H1 (cell line): Measurements from ENCODE around the gene PAN2. TPM values are rescaled to one million over a fixed set of nuclear protein-coding genes. Genes with fewer than 3 reads are reported as not detected.

Experiments used
- CTCF ChIA-PET: fragments of 300-600 bp; sonication (Branson Sonifier 250); formaldehyde crosslinking; loops from one replicate; lab custom pipeline; 2021; ENCODE audit not compliant: partially characterized antibody; lab: Charles Lee
- POLR2A ChIA-PET: fragments of 300-600 bp; sonication (Branson Sonifier 250); formaldehyde crosslinking; loops from one replicate; lab custom pipeline; 2021; ENCODE audit warnings: inconsistent platforms; ENCODE audit not compliant: partially characterized antibody; lab: Charles Lee
- DNase-seq, 2 experiments: peaks; one replicate each; pipeline versions ENCODE4 v3.0.0 to v3.0.0-alpha.2; 2010 to 2022; ENCODE audit warnings: low spot score in 2 of 2, low read depth in 1 of 2, mixed read lengths in 1 of 2
- FAIRE-seq: peaks from 2 replicates; lab custom pipeline; 2011; peaks lifted over from hg19 to GRCh38; lab: Jason Lieb, UNC
- H2AFZ ChIP-seq: 2 replicates; pipeline ENCODE4 v1.8.1; 2012; ENCODE audit warnings: low read length, inconsistent platforms
- H2AK5ac ChIP-seq: 2 replicates; pipeline ENCODE4 v1.6.1; 2013; ENCODE audit warnings: low read depth, low read length
- H2BK120ac ChIP-seq: replicated peaks from 2 replicates; pipeline ENCODE3; 2013; ENCODE audit warnings: low read depth, low read length, inconsistent platforms
- H2BK12ac ChIP-seq: 2 replicates; pipeline ENCODE4 v1.6.1; 2013; ENCODE audit warnings: low read depth, low read length
- H2BK15ac ChIP-seq: 2 replicates; pipeline ENCODE4 v1.6.1; 2013; ENCODE audit warnings: low read length
- H2BK20ac ChIP-seq: 2 replicates; pipeline ENCODE4 v1.6.1; 2013; ENCODE audit warnings: low read length
- H2BK5ac ChIP-seq: 2 replicates; pipeline ENCODE4 v1.6.1; 2013; ENCODE audit warnings: low read depth, low read length
- H3K14ac ChIP-seq: 2 replicates; pipeline ENCODE4 v1.6.1; 2013; ENCODE audit warnings: inconsistent platforms; ENCODE audit not compliant: insufficient read length
- H3K18ac ChIP-seq: 2 replicates; pipeline ENCODE4 v1.6.1; 2013; ENCODE audit warnings: low read length; ENCODE audit errors: extremely low read depth
- H3K23ac ChIP-seq: 2 replicates; pipeline ENCODE4 v1.6.1; 2013; ENCODE audit warnings: inconsistent platforms; ENCODE audit not compliant: insufficient read length
- H3K23me2 ChIP-seq: 2 replicates; pipeline ENCODE4 v1.6.1; 2013; ENCODE audit warnings: low read depth, low read length
- H3K27ac ChIP-seq: 2 replicates; pipeline ENCODE4 v1.6.1; 2011; ENCODE audit warnings: low read depth, low read length, inconsistent platforms
- H3K27me3 ChIP-seq, 4 experiments: replicated peaks in 1 of 4; 1 replicate in 1 of 4; 2 replicates in 3 of 4; pipeline versions ENCODE4 v1.6.1 to v1.8.1; 2011 to 2013; ENCODE audit warnings: low read length in 3 of 4, mild to moderate bottlenecking in 3 of 4, inconsistent platforms in 2 of 4, mixed read lengths in 2 of 4, moderate library complexity in 1 of 4; ENCODE audit not compliant: control insufficient read depth in 3 of 4, insufficient read depth in 3 of 4; ENCODE audit errors: extremely low read depth in 1 of 4
- H3K36me3 ChIP-seq, 4 experiments: 2 replicates each; pipeline versions ENCODE4 v1.6.1 to v1.8.1; 2011 to 2013; ENCODE audit warnings: mild to moderate bottlenecking in 4 of 4, low read length in 3 of 4, moderate library complexity in 2 of 4, control low read depth in 1 of 4, inconsistent platforms in 1 of 4; ENCODE audit not compliant: insufficient read depth in 4 of 4, control insufficient read depth in 2 of 4
- H3K4ac ChIP-seq: replicated peaks from 2 replicates; pipeline ENCODE3; 2013; ENCODE audit warnings: low read length, low read depth, mixed read lengths, inconsistent platforms; ENCODE audit not compliant: insufficient read length
- H3K4me1 ChIP-seq, 4 experiments: replicated peaks in 1 of 4; 1 replicate in 1 of 4; 2 replicates in 3 of 4; pipeline versions ENCODE4 v1.6.1 to v1.8.1; 2011 to 2013; ENCODE audit warnings: low read length in 3 of 4, inconsistent platforms in 2 of 4, mixed read lengths in 1 of 4; ENCODE audit not compliant: insufficient read depth in 4 of 4, control insufficient read depth in 3 of 4
- H3K4me2 ChIP-seq, 2 experiments: 2 replicates each; pipeline versions ENCODE4 v1.6.1 to v1.8.1; 2011 to 2013; ENCODE audit warnings: low read depth in 2 of 2, low read length in 2 of 2, control low read depth in 1 of 2, inconsistent platforms in 1 of 2, mild to moderate bottlenecking in 1 of 2; ENCODE audit not compliant: insufficient read depth in 1 of 2
- H3K4me3 ChIP-seq, 4 experiments: fragments of 200-600, 300-600 bp in 1 of 4; sonication (generic), shearing (Covaris generic), sonication (Bioruptor Twin) in 1 of 4; 2 replicates each; pipeline versions ENCODE4 v1.5.1 to v1.8.1; 2011 to 2016; ENCODE audit warnings: low read length in 4 of 4, low read depth in 3 of 4, control low read depth in 2 of 4, inconsistent platforms in 2 of 4, mild to moderate bottlenecking in 2 of 4, mixed read lengths in 1 of 4, moderate library complexity in 1 of 4; ENCODE audit not compliant: insufficient read depth in 2 of 4; ENCODE audit errors: extremely low read depth in 1 of 4
- H3K56ac ChIP-seq: replicated peaks from 2 replicates; pipeline ENCODE3; 2013; ENCODE audit warnings: low read depth, mild to moderate bottlenecking, mixed read lengths, low read length, inconsistent platforms; ENCODE audit not compliant: insufficient read length
- H3K79me1 ChIP-seq: 2 replicates; pipeline ENCODE4 v1.6.1; 2013; ENCODE audit warnings: low read depth, low read length, control low read depth
- H3K79me2 ChIP-seq, 2 experiments: 2 replicates each; pipeline versions ENCODE4 v1.6.1 to v1.8.1; 2012 to 2013; ENCODE audit warnings: low read length in 2 of 2, mild to moderate bottlenecking in 2 of 2, inconsistent platforms in 1 of 2; ENCODE audit not compliant: insufficient read depth in 2 of 2, control insufficient read depth in 1 of 2
- H3K9ac ChIP-seq, 4 experiments: replicated peaks in 1 of 4; 1 replicate in 1 of 4; 2 replicates in 3 of 4; pipeline versions ENCODE4 v1.6.1 to v1.8.1; 2011 to 2013; ENCODE audit warnings: low read depth in 3 of 4, low read length in 3 of 4, control low read depth in 2 of 4, mild to moderate bottlenecking in 2 of 4, moderate library complexity in 2 of 4, inconsistent platforms in 1 of 4; ENCODE audit errors: extremely low read depth in 1 of 4
- H3K9me3 ChIP-seq, 2 experiments: 2 replicates each; pipeline versions ENCODE4 v1.6.1 to v1.8.1; 2012 to 2013; ENCODE audit warnings: mild to moderate bottlenecking in 2 of 2, moderate library complexity in 2 of 2, control low read depth in 1 of 2, inconsistent platforms in 1 of 2, low read depth in 1 of 2, low read length in 1 of 2, mixed read lengths in 1 of 2; ENCODE audit not compliant: insufficient read depth in 2 of 2
- H4K20me1 ChIP-seq, 2 experiments: replicated peaks in 1 of 2; 2 replicates each; pipeline versions ENCODE3 to v1.8.1; 2011 to 2013; ENCODE audit warnings: inconsistent platforms in 2 of 2, low read length in 2 of 2, mild to moderate bottlenecking in 1 of 2; ENCODE audit not compliant: insufficient read depth in 2 of 2, control insufficient read depth in 1 of 2
- H4K5ac ChIP-seq: 2 replicates; pipeline ENCODE4 v1.6.1; 2013; ENCODE audit warnings: low read length, low read depth, mixed read lengths, inconsistent platforms; ENCODE audit not compliant: insufficient read length
- H4K8ac ChIP-seq: 2 replicates; pipeline ENCODE4 v1.8.0; 2013; ENCODE audit warnings: mild to moderate bottlenecking, moderate library complexity, low read length, inconsistent platforms; ENCODE audit not compliant: insufficient read depth; ENCODE audit errors: extremely low read depth
- H4K91ac ChIP-seq: replicated peaks from 2 replicates; pipeline ENCODE3; 2013; ENCODE audit warnings: low read length, mixed read lengths, inconsistent platforms; ENCODE audit not compliant: insufficient read length
- CBX5 ChIP-seq: fragments of 300-800, 300-1000 bp; sonication (generic); IDR thresholded peaks from 2 replicates; pipeline ENCODE4 v1.7.1; 2016; ENCODE audit warnings: antibody characterized with exemption, low read length, low read depth
- CHD2 ChIP-seq: IDR thresholded peaks from 2 replicates; pipeline ENCODE4 v1.6.1; 2012; ENCODE audit warnings: low read length, improper control_type of control experiment
- HDAC6 ChIP-seq: IDR thresholded peaks from one replicate; pipeline ENCODE4 v1.7.1; 2012; ENCODE audit warnings: low read depth, mild to moderate bottlenecking, inconsistent platforms, low read length, moderate library complexity
- MAFK ChIP-seq: IDR thresholded peaks from 2 replicates; pipeline ENCODE4 v1.6.1; 2012; ENCODE audit warnings: low read depth, mild to moderate bottlenecking, improper control_type of control experiment, low read length
- NANOG ChIP-seq: IDR thresholded peaks from 2 replicates; pipeline ENCODE4 v1.6.1; 2011; ENCODE audit warnings: low read length, low read depth, mild to moderate bottlenecking, inconsistent platforms; ENCODE audit not compliant: insufficient read depth, poor library complexity, severe bottlenecking
- PHF8 ChIP-seq: fragments of 200-600 bp; sonication (generic); conservative IDR thresholded peaks from 2 replicates; pipeline ENCODE4 v1.7.1; 2012; ENCODE audit warnings: low read depth, mild to moderate bottlenecking, inconsistent platforms, low read length, moderate library complexity
- SAP30 ChIP-seq: fragments of 300-600 bp; sonication (generic); IDR thresholded peaks from 2 replicates; pipeline ENCODE4 v1.7.1; 2012; ENCODE audit warnings: low read length, moderate library complexity, mild to moderate bottlenecking, inconsistent platforms; ENCODE audit not compliant: insufficient read depth, insufficient replicate concordance
- WGBS, 2 experiments: shearing (Covaris generic) in 1 of 2; methylation state at CpG; one replicate each; pipeline versions ENCODE4 v1.1.6 to v1.1.7; 2013 to 2015; ENCODE audit warnings: low lambda C conversion rate in 2 of 2, mixed read lengths in 2 of 2, inconsistent platforms in 1 of 2, low coverage in 1 of 2, missing lambda C conversion rate in 1 of 2; ENCODE audit not compliant: insufficient replicate concordance in 2 of 2, insufficient coverage in 1 of 2, insufficient read length in 1 of 2; ENCODE audit errors: extremely low coverage in 1 of 2, missing lambda C conversion rate in 1 of 2; 5-methylcytosine and 5-hydroxymethylcytosine counted together
- polyA plus RNA-seq, 7 experiments: library from polyadenylated mRNA; depleted of rRNA in 3 of 7; stranded (reverse) in 5 of 7; unstranded in 2 of 7; fragments of >200 nt in 5 of 7; fragments of 200-250 nt in 2 of 7; gene quantifications; 1 replicate in 5 of 7; 2 replicates in 1 of 7; 4 replicates in 1 of 7; pipeline versions ENCODE4 v1.2.1 to v1.2.3, GENCODE V29; 2011 to 2013; ENCODE audit warnings: missing spikeins in 2 of 7, mixed read lengths in 2 of 7
- total RNA-seq: library from RNA; stranded (reverse); fragmentation: NEBNext Ultra II Directional; extraction: Animal tissue kit (Norgen Biotek cat#: 25700); gene quantifications from 2 replicates; pipeline ENCODE4 v1.2.1, GENCODE V29; 2021

Gene PAN2
- total and polyA plus RNA-seq, 2 of the 8 experiments (the other 6 are each of a cell fraction or from before 2014, with no cell fraction given) = 29.6 to 36.7 TPM

DNA sequence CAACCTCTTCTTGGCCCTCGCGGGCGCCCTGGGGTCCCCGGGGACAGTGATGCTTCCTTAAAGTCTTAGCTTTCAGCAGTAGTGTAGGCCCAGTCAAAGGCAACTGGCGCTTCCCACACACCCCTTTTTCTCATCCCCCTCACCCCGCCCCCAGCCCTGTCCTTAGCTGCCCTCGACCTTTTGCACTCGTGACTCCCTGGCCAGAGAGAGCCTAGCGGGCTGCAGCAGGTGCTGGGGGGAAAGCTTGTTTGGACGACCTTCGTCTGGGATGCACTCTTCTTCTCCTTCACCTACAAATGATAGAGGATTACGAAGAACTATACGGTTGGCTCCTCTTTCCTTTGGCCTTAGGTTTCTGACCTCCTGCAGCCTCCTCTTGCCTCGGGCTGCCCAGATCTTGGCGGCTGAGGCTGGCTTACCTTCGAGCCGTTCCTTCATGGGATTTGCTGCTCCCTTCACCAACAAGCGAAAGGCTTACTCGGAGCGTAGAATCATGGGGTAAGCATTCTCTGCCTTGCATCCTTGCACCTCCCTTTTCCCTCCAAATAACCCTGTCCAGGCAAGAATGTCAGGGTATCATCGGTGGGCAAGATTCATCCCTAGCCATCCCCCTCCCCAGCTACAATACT is 66.2 kb downstream of the PAN2 start:
- Histone ChIP-seq H4K91ac (no peak overlapping the region), H3K23me2 (peaks cover 7% of the 10 kb centered on the region; the same call in 1 of the 2 replicates), H3K14ac (no peak overlapping the region), H3K23ac (no peak overlapping the region), H3K27ac (no peak overlapping the region), H2BK15ac (no peak overlapping the region), H3K4ac (no peak overlapping the region), H2BK12ac (no peak overlapping the region; the same call in 1 of the 2 replicates), H3K4me2 (peak overlapping the region; percentile 83 to 86), H4K8ac (peak overlapping the region; percentile 29; the same call in 1 of the 2 replicates), H3K36me3 (peaks cover 0 to 26% (median 4%) of the 10 kb centered on the region in 4 experiments; a peak in 3 of 8 replicates), H3K79me1 (no peaks in the 10 kb centered on the region), H3K9ac (peak overlapping the region in 2 of 4 experiments; percentile 13 to 84; a peak in 4 of 7 replicates), H2AK5ac (no peak overlapping the region; the same call in 1 of the 2 replicates), H4K5ac (no peak overlapping the region), H2BK120ac (no peak overlapping the region), H3K4me1 (peaks cover 0 to 9% (median 3%) of the 10 kb centered on the region in 4 experiments; a peak in 4 of 7 replicates), H3K27me3 (no peaks in the 10 kb centered on the region), H3K4me3 (peak overlapping the region; percentile 82 to 88 (median 87)), H3K56ac (no peak overlapping the region), H3K9me3 (no peaks in the 10 kb centered on the region), H3K18ac (no peak overlapping the region), H2BK20ac (no peak overlapping the region), H2BK5ac (no peak overlapping the region), H3K79me2 (no peaks in the 10 kb centered on the region), H4K20me1 (peaks cover 0 to 2% of the 10 kb centered on the region in 2 experiments), H2AFZ (peak overlapping the region; percentile 72; the same call in 1 of the 2 replicates)
- ChIA-PET POLR2A (interaction anchor here (0.6 to 2.8 kb wide), 31 partner anchors 9 to 150 kb away, joined by 3 to 24 read pairs (median 4); partner anchors contain the start of genes ANKRD52, CS, MYL6 and RNF41), CTCF (interaction anchor here (0.5 to 4.5 kb wide), 22 partner anchors 8 to 387 kb away, joined by 3 to 26 read pairs (median 4); partner anchors contain the start of genes ANKRD52 and RNF41)
- TF ChIP-seq CBX5 (no peak), NANOG (no peak), CHD2 (no peak), SAP30 (no peak), MAFK (no peak), HDAC6 (no peak), PHF8 (no peak)
- FAIRE-seq (no peak), DNase-seq (no peak)
- 33% methylated on average over 21 of the region's 21 CpGs; no CpG with 5 or more reads in 1 of the 2 experiments for WGBS, 2 experiments
